Measurements from ENCODE around the gene AQP3.
"Not testable (repeated sequence)": the region's sequence is repeated elsewhere in the genome, so short reads cannot be mapped to it uniquely, and the experiment has no call there.

AQP3 gene

GRCh38 chr9:33404788-33405362 is 42.5 kb downstream of the AQP3 start:
- DNase-seq = no peak

- no peak for DNase-seq
Measured at GRCh38 chr9:33403941-33404787, 43.2 kb downstream of the AQP3 start.

- DNase-seq = not testable (repeated sequence)
Measured at GRCh38 chr9:33402371-33402770, 45.0 kb downstream of the AQP3 start, which contains the start of gene AQP7. TSS of gene AQP7 (minus strand) at chr9:33402568. CDS start at chr9:33401262, 1,306 bp downstream.

GRCh38 chr9:33401809-33402208 is 45.6 kb downstream of the AQP3 start:
- DNase-seq = not testable (repeated sequence)

- DNase-seq = not testable (repeated sequence)
Measured at GRCh38 chr9:33399047-33399446, 48.3 kb downstream of the AQP3 start.

GRCh38 chr9:33397801-33398200 is 49.6 kb downstream of the AQP3 start:
- DNase-seq = not testable (repeated sequence)

GRCh38 chr9:33395159-33395879 is 52.1 kb downstream of the AQP3 start:
- not testable (repeated sequence) for DNase-seq

GRCh38 chr9:33393986-33394385 is 53.4 kb downstream of the AQP3 start:
- not testable (repeated sequence) for DNase-seq

- no peak for DNase-seq
Measured at GRCh38 chr9:33393581-33393980, 53.8 kb downstream of the AQP3 start.

- DNase-seq = not testable (repeated sequence)
Measured at GRCh38 chr9:33392591-33393021, 54.8 kb downstream of the AQP3 start.
